HL-60 (cell line): ENCODE results near the gene FAH.
A peak's percentile ranks its signal among the peaks of the same experiment; 100 is the strongest.

Experiments used
- DNase-seq, 2 experiments: peaks; one replicate each; pipeline ENCODE4 v3.0.0-alpha.2; 2010 to 2020; ENCODE audit warnings: low read depth in 1 of 2, low spot score in 1 of 2
- H3K27ac ChIP-seq: fragments of 250-450 bp; sonication (Bioruptor Pico); replicated peaks from 2 replicates; pipeline ENCODE4 v1.5.1; 2020; ENCODE audit warnings: mild to moderate bottlenecking, moderate library complexity
- H3K27me3 ChIP-seq: fragments of 250-450 bp; sonication (Bioruptor Pico); 2 replicates; pipeline ENCODE4 v1.5.1; 2021; ENCODE audit warnings: mild to moderate bottlenecking, moderate library complexity; ENCODE audit not compliant: insufficient read depth, poor library complexity, severe bottlenecking
- H3K4me3 ChIP-seq: replicated peaks from 2 replicates; pipeline ENCODE4 v1.5.1; 2011; ENCODE audit warnings: mild to moderate bottlenecking, control low read depth, low read length; ENCODE audit not compliant: insufficient read depth
- CTCF ChIP-seq: IDR thresholded peaks from one replicate; pipeline ENCODE4 v1.5.1; 2011; ENCODE audit warnings: low read length, control low read depth, inconsistent platforms; ENCODE audit not compliant: insufficient read depth
- GABPA ChIP-seq: IDR thresholded peaks from 2 replicates; pipeline ENCODE4 v1.6.1; 2012; ENCODE audit warnings: low read depth
- POLR2AphosphoS5 ChIP-seq: IDR thresholded peaks from 2 replicates; pipeline ENCODE4 v1.6.1; 2012; ENCODE audit warnings: low read depth
- REST ChIP-seq: IDR thresholded peaks from 2 replicates; pipeline ENCODE4 v1.6.1; 2012; ENCODE audit warnings: low read depth; ENCODE audit not compliant: insufficient replicate concordance
- SPI1 ChIP-seq: IDR thresholded peaks from 2 replicates; pipeline ENCODE4 v1.6.1; 2012; ENCODE audit warnings: low read depth, mild to moderate bottlenecking, borderline replicate concordance

Gene FAH

GRCh38 chr15:80107774-80108173 lies 45.0 kb upstream of the FAH start:
- Histone ChIP-seq H3K27ac (no peak overlapping the region), H3K4me3 (no peak overlapping the region), H3K27me3 (no peaks in the 10 kb centered on the region)
- no peak for TF ChIP-seq POLR2AphosphoS5
- DNase-seq = no peak

- no peak for TF ChIP-seq REST
- no peak for TF ChIP-seq POLR2AphosphoS5
- TF ChIP-seq SPI1 = peak; percentile 65
- Histone ChIP-seq H3K27ac (no peak overlapping the region), H3K27me3 (no peaks in the 10 kb centered on the region), H3K4me3 (no peak overlapping the region)
- DNase-seq = no peak
Measured at GRCh38 chr15:80109388-80109787, 43.4 kb upstream of the FAH start.

GRCh38 chr15:80110920-80111319 lies 41.9 kb upstream of the FAH start:
- H3K27ac ChIP-seq = no peak overlapping the region
- no peak overlapping the region for H3K4me3 ChIP-seq
- TF ChIP-seq POLR2AphosphoS5 (no peak), CTCF (no peak), REST (no peak)
- H3K27me3 ChIP-seq = no peaks in the 10 kb centered on the region
- DNase-seq = no peak

- no peak overlapping the region for H3K27ac ChIP-seq
- H3K4me3 ChIP-seq = no peak overlapping the region
- H3K27me3 ChIP-seq = no peaks in the 10 kb centered on the region
- no peak for DNase-seq
- TF ChIP-seq POLR2AphosphoS5 (no peak), SPI1 (no peak), CTCF (no peak), GABPA (no peak), REST (no peak)
Measured at GRCh38 chr15:80114114-80114513, 38.7 kb upstream of the FAH start.
